Right atrium auricular region (tissue), 2 donors: ENCODE results near the gene TBATA. TPM values are rescaled to one million over a fixed set of nuclear protein-coding genes. Genes with fewer than 3 reads are reported as not detected.

Experiments
- DNase-seq: peaks from one replicate; pipeline ENCODE4 v3.0.0-alpha.2; 2019; ENCODE audit warnings: low spot score
- H3K27ac ChIP-seq, 2 donors: fragments of 200-600 bp; sonication (generic); 1 replicate in 1 of 2; 2 replicates in 1 of 2; pipeline ENCODE4 v1.5.1; 2016 to 2019
- H3K27me3 ChIP-seq, 2 donors: fragments of 200-600 bp; sonication (generic); one replicate each; pipeline versions ENCODE4 v1.5.1 to v1.6.0; 2017 to 2019
- H3K36me3 ChIP-seq: fragments of 200-600 bp; sonication (generic); one replicate; pipeline ENCODE4 v1.5.1; 2016
- H3K4me1 ChIP-seq, 2 donors: fragments of 200-600 bp; sonication (generic); one replicate each; pipeline versions ENCODE4 v1.5.1 to v1.6.0; 2017 to 2019
- H3K4me3 ChIP-seq, 2 donors: fragments of 200-600 bp; sonication (generic); 1 replicate in 1 of 2; 2 replicates in 1 of 2; pipeline ENCODE4 v1.5.1; 2017 to 2019; ENCODE audit warnings: mild to moderate bottlenecking in 1 of 2, moderate library complexity in 1 of 2
- H3K9me3 ChIP-seq, 2 donors: fragments of 200-600 bp; sonication (generic); one replicate each; pipeline ENCODE4 v1.5.1; 2019
- total RNA-seq, 2 donors: library from RNA; depleted of rRNA; stranded (reverse); fragments of >200 nt; gene quantifications; one replicate each; pipeline ENCODE4 v1.1.0, GENCODE V29; 2016
- TF ChIP-seq, protein P1 (sequence below), 2 donors: fragments of 200-600 bp; sonication (generic); IDR thresholded peaks; one replicate each; pipeline ENCODE4 v1.5.1; 2019; ENCODE audit warnings: antibody characterized with exemption in 2 of 2

TBATA gene
- total RNA-seq, 2 donors from 2014 or later = not detected

GRCh38 chr10:70781461-70782051 is 3.6 kb downstream of the TBATA start:
- TF ChIP-seq, protein P1, sequence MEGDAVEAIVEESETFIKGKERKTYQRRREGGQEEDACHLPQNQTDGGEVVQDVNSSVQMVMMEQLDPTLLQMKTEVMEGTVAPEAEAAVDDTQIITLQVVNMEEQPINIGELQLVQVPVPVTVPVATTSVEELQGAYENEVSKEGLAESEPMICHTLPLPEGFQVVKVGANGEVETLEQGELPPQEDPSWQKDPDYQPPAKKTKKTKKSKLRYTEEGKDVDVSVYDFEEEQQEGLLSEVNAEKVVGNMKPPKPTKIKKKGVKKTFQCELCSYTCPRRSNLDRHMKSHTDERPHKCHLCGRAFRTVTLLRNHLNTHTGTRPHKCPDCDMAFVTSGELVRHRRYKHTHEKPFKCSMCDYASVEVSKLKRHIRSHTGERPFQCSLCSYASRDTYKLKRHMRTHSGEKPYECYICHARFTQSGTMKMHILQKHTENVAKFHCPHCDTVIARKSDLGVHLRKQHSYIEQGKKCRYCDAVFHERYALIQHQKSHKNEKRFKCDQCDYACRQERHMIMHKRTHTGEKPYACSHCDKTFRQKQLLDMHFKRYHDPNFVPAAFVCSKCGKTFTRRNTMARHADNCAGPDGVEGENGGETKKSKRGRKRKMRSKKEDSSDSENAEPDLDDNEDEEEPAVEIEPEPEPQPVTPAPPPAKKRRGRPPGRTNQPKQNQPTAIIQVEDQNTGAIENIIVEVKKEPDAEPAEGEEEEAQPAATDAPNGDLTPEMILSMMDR (IDR thresholded peaks at IDR 0.05) = no peak
- H3K9me3 ChIP-seq = no peaks in the 10 kb centered on the region
- H3K36me3 ChIP-seq = no peaks in the 10 kb centered on the region
- H3K27ac ChIP-seq = no peak overlapping the region
- H3K27me3 ChIP-seq = no peaks in the 10 kb centered on the region
- H3K4me1 ChIP-seq = no peaks in the 10 kb centered on the region
- DNase-seq = no peak
- H3K4me3 ChIP-seq = no peak overlapping the region

GRCh38 chr10:70780772-70781171 is 4.4 kb downstream of the TBATA start:
- no peaks in the 10 kb centered on the region for H3K27me3 ChIP-seq
- H3K36me3 ChIP-seq = no peaks in the 10 kb centered on the region
- no peak overlapping the region for H3K4me3 ChIP-seq
- no peak overlapping the region for H3K27ac ChIP-seq
- DNase-seq = no peak
- H3K4me1 ChIP-seq = no peaks in the 10 kb centered on the region
- TF ChIP-seq, protein P1 (IDR thresholded peaks at IDR 0.05) = no peak
- H3K9me3 ChIP-seq = no peaks in the 10 kb centered on the region

DNA sequence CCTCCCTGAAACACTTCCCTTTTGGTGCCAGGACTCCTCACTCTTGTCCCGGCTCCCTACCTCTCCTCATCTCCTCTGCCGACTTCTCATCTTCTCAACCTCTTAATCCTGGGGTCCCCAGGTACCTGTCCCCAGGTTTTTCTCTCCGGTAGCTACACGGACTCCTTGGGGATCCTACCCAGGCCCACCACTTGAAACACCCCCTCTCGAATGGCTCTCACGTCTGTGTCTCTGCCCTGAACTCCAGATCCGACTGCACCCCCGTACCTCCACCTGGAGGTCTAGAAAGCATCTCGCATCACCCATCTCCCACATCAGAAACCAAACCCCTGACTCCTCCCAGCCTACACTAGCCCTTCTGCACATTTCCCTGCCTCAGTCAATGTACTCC is 4.8 kb downstream of the TBATA start:
- peak; percentile 44 for DNase-seq
- no peak overlapping the region for H3K4me3 ChIP-seq
- no peaks in the 10 kb centered on the region for H3K36me3 ChIP-seq
- H3K27me3 ChIP-seq = no peaks in the 10 kb centered on the region
- TF ChIP-seq, protein P1 (IDR thresholded peaks at IDR 0.05) = no peak
- no peak overlapping the region for H3K27ac ChIP-seq
- H3K4me1 ChIP-seq = no peaks in the 10 kb centered on the region
- no peaks in the 10 kb centered on the region for H3K9me3 ChIP-seq

DNA sequence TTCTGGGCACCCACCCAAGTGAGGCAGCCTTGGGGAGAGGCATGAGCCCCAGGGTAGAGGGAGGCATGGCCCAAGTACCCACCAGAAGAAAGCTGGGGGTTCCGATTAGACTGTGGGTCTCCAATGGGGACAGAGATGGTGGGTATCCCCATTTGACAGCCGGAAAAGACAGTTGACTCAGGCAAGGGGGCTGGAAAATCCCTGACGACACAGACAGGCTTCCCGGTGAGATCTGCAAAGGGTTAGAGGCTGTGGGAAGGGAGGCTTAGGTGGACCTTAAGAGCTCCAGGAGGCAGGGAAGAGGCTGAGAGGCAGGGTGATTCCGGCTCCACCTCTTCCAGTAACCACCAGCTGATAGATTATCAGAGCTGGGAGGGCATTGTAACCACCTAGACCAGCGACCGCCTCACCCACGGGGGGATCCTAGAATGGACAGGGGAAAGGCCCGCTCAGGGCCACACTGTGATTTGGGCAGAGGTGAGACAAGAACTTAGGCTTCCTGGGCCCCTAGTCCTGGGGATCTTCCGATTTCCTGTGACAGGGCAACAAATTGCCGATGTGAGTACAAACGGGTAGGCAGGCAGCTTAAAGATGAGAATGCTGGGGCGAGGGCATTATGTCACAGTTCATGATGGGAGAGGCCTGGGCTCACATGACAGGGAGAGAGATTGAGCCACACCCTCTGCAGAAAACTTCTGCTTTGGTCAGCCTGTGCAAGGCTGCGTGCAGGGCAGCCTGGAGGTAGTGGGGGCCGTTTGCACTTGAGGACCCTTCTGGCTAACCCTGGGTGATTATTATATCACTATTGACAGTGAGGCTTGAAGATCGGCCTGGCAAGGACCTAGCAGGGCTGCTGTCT is 5.4 kb downstream of the TBATA start:
- no peaks in the 10 kb centered on the region for H3K9me3 ChIP-seq
- no peak overlapping the region for H3K27ac ChIP-seq
- TF ChIP-seq, protein P1 (IDR thresholded peaks at IDR 0.05) = no peak
- peak; percentile 55 for DNase-seq
- no peaks in the 10 kb centered on the region for H3K36me3 ChIP-seq
- H3K4me1 ChIP-seq = no peaks in the 10 kb centered on the region
- H3K27me3 ChIP-seq = no peaks in the 10 kb centered on the region
- H3K4me3 ChIP-seq = no peak overlapping the region

- DNase-seq = peak; percentile 57
- H3K27me3 ChIP-seq = no peaks in the 10 kb centered on the region
- H3K4me3 ChIP-seq = no peak overlapping the region
- TF ChIP-seq, protein P1 (IDR thresholded peaks at IDR 0.05) = no peak
- H3K36me3 ChIP-seq = no peaks in the 10 kb centered on the region
- no peak overlapping the region for H3K27ac ChIP-seq
- H3K9me3 ChIP-seq = no peaks in the 10 kb centered on the region
- no peaks in the 10 kb centered on the region for H3K4me1 ChIP-seq
These were observed 6.1 kb downstream of the TBATA start for GRCh38 chr10:70779088-70779487.
